ENCODE measurements around the gene ADAMTS12. TPM values are rescaled to one million over a fixed set of nuclear protein-coding genes. Genes with fewer than 3 reads are reported as not detected.

ADAMTS12 gene
- total and polyA plus RNA-seq, 2 of the 8 experiments (the other 6 are each of a cell fraction or from before 2014, with no cell fraction given) = 6.4 to 12.8 TPM

DNA sequence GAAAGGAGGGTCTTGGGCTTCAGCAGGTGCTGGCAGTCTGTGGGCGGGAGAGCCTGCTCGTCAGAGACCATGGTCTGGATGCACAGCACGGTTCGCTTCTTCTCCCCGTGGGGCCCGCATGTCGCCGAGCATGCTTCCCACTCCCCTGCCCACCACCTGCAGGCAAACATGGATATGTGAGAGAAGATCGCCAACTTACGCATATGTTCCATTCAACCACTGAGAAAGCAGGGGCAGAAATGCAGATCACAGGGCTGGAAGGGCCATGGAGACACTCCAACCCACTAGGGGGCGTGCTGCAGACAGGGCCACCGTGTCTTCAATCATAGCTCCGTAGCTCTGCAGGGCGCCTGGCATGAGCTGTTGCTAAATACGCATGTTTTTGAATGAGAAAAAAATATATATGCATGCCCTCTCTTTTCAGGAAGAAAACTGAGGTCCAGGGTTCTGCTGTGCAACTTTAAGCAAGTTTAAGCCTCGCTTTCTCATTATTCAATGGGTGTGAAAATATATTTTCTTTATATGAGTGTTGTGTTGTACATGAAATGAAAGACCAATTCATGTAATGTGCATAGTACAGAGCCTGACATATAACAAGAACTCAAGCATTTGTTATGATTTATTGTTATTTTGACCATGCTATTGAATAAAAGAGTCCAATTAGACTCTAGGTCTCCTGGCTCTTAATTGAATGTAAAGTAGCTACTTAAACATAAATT, 303.0 kb downstream of the ADAMTS12 start (continued):
- TF ChIP-seq, protein P1, sequence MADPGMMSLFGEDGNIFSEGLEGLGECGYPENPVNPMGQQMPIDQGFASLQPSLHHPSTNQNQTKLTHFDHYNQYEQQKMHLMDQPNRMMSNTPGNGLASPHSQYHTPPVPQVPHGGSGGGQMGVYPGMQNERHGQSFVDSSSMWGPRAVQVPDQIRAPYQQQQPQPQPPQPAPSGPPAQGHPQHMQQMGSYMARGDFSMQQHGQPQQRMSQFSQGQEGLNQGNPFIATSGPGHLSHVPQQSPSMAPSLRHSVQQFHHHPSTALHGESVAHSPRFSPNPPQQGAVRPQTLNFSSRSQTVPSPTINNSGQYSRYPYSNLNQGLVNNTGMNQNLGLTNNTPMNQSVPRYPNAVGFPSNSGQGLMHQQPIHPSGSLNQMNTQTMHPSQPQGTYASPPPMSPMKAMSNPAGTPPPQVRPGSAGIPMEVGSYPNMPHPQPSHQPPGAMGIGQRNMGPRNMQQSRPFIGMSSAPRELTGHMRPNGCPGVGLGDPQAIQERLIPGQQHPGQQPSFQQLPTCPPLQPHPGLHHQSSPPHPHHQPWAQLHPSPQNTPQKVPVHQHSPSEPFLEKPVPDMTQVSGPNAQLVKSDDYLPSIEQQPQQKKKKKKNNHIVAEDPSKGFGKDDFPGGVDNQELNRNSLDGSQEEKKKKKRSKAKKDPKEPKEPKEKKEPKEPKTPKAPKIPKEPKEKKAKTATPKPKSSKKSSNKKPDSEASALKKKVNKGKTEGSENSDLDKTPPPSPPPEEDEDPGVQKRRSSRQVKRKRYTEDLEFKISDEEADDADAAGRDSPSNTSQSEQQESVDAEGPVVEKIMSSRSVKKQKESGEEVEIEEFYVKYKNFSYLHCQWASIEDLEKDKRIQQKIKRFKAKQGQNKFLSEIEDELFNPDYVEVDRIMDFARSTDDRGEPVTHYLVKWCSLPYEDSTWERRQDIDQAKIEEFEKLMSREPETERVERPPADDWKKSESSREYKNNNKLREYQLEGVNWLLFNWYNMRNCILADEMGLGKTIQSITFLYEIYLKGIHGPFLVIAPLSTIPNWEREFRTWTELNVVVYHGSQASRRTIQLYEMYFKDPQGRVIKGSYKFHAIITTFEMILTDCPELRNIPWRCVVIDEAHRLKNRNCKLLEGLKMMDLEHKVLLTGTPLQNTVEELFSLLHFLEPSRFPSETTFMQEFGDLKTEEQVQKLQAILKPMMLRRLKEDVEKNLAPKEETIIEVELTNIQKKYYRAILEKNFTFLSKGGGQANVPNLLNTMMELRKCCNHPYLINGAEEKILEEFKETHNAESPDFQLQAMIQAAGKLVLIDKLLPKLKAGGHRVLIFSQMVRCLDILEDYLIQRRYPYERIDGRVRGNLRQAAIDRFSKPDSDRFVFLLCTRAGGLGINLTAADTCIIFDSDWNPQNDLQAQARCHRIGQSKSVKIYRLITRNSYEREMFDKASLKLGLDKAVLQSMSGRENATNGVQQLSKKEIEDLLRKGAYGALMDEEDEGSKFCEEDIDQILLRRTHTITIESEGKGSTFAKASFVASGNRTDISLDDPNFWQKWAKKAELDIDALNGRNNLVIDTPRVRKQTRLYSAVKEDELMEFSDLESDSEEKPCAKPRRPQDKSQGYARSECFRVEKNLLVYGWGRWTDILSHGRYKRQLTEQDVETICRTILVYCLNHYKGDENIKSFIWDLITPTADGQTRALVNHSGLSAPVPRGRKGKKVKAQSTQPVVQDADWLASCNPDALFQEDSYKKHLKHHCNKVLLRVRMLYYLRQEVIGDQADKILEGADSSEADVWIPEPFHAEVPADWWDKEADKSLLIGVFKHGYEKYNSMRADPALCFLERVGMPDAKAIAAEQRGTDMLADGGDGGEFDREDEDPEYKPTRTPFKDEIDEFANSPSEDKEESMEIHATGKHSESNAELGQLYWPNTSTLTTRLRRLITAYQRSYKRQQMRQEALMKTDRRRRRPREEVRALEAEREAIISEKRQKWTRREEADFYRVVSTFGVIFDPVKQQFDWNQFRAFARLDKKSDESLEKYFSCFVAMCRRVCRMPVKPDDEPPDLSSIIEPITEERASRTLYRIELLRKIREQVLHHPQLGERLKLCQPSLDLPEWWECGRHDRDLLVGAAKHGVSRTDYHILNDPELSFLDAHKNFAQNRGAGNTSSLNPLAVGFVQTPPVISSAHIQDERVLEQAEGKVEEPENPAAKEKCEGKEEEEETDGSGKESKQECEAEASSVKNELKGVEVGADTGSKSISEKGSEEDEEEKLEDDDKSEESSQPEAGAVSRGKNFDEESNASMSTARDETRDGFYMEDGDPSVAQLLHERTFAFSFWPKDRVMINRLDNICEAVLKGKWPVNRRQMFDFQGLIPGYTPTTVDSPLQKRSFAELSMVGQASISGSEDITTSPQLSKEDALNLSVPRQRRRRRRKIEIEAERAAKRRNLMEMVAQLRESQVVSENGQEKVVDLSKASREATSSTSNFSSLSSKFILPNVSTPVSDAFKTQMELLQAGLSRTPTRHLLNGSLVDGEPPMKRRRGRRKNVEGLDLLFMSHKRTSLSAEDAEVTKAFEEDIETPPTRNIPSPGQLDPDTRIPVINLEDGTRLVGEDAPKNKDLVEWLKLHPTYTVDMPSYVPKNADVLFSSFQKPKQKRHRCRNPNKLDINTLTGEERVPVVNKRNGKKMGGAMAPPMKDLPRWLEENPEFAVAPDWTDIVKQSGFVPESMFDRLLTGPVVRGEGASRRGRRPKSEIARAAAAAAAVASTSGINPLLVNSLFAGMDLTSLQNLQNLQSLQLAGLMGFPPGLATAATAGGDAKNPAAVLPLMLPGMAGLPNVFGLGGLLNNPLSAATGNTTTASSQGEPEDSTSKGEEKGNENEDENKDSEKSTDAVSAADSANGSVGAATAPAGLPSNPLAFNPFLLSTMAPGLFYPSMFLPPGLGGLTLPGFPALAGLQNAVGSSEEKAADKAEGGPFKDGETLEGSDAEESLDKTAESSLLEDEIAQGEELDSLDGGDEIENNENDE (IDR thresholded peaks at IDR 0.05; ENCODE audit: insufficient replicate concordance, low read length) = no peak
- no peak for TF ChIP-seq SIN3A (conservative IDR thresholded peaks at IDR 0.05 in 1 of 2, IDR thresholded peaks at IDR 0.05 in 1 of 2; ENCODE audit: low read depth in 1 of 2, low read length in 2 of 2)
- no peak for TF ChIP-seq SAP30 (IDR thresholded peaks at IDR 0.05; ENCODE audit: insufficient read depth, insufficient replicate concordance, low read length)
- TF ChIP-seq POU5F1 (IDR thresholded peaks at IDR 0.05; ENCODE audit: low read depth, low read length) = no peak

All from H1 (cell line).